GM21423 (cell line): ENCODE results near the gene HAGH.
A peak's percentile ranks its signal among the peaks of the same experiment; 100 is the strongest.

Source experiments
- ATAC-seq: cut with Tn5 transposase; IDR thresholded peaks from one replicate; pipeline ENCODE4 v1.9.1; 2021; ENCODE audit warnings: mild to moderate bottlenecking, moderate library complexity; ENCODE audit not compliant: unreplicated experiment

Gene HAGH

DNA sequence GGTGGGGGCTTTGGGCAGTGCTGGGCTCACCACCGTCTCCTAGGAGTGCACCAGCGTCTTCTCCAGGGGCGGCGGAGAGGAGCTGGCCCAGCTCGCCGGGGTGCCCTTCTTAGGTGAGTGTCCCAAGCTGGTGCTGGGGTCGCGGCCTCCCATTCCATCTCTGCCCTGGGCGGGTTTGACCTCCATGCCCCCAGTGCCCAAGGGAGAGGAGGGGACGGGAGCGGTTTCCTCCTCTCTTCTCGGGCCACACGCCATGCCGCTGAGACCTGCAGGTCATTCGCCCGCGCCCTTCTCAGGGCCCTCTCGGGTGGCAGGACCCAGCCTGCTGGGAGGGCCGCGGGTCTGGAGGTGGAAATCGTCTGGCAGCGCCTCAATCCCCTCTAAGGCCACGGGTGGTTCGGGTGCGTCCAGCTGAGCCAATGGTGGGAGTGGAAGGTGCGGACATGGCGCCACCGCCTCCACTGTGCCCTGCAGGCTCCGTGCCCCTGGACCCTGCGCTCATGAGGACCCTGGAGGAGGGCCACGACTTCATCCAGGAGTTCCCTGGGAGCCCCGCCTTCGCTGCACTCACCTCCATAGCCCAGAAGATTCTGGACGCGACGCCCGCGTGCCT is 38.4 kb downstream of the HAGH start:
- ATAC-seq: no peak

DNA sequence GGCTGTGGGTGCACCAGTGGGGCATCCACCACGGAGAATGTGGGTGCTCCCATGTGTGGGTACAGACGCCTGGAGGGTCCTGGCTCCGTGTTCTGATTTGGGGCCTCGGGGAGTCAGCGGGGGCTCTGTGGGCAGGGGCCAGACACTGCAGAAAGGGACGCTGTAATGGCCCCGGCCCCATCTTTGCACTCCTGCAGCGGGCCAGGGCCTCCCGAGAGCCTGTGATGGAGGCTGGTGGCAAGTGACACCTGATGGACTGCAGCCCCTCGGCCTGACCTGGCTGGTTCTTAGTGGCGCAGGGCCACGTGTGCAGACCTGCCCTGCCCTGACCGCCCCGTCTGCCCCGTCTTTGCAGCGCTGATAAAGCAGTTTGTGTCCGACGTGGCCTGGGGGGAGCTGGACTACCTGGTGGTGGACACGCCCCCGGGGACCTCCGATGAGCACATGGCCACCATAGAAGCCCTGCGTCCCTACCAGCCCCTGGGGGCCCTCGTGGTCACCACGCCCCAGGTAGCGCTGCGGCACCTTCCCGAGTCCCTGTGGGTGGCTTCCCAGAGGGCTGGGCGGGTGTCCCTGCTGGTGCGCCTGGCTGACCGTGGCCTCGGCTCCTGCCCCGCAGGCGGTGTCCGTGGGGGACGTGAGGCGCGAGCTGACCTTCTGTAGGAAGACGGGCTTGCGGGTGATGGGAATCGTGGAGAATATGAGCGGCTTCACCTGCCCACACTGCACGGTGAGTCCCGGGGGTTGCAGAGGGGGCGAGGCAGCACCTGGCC is 39.1 kb downstream of the HAGH start:
- no peak for ATAC-seq

DNA sequence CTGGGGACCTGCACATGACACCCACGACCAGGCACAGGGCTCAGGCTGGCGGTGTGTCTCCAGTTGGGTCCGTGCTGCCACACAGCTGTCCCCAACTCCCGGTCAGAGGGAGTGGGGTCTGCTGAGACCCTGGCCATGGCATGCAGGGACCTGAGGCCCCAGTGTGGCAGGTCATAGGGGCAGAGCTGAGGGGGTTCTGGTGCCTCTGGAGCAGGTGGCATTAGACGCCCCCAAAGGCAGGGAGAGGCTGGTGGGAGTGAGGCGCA is 39.6 kb downstream of the HAGH start:
- ATAC-seq: no peak

DNA sequence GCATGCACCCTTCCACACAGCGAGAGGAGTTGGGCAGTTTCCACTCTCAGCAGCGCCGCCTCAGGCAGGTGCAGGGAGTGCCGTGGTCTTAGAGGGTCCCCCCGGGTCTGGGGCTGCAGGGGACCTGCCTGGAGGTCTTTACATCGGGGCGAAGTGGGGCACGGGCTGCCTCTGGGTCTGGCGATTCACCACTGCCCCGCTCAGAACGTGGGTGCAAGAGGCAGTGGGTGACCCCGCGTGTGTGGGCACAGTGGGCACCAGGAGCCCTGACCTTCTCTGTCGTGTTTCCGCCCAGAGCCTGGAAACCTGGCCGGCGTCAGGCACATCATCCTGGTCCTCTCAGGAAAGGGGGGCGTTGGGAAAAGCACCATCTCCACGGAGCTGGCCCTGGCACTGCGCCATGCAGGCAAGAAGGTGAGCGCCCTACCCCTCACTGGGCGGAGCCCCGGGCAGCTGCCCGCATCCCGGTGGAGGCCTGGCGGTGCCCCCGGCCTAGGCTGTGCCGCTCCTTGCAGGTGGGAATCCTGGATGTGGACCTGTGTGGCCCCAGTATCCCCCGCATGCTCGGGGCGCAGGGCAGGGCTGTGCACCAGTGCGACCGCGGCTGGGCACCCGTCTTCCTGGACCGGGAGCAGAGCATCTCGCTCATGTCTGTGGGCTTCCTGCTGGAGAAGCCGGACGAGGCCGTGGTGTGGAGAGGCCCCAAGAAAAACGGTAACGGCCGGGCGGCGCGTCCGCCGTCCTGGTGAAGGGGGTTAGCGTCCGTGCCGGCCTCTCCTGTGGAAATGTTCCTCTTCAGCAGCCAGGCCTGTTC is 40.2 kb downstream of the HAGH start:
- no peak for ATAC-seq

DNA sequence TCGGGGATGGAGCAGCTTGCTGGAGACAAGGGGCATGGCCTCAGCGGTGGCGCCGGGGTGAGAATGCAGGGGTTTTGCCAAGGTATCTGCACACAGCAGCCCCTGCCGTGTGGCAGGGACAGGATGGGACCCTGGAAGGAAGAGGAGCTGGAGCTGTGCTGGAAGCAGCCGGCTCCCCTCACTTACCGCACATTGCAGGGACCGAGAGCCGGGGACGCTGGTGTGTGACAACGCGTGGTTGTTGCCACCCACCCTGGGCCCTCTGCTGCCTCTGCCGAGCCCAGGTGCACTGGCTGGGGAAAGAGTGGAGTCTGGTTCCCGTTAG is 40.8 kb downstream of the HAGH start:
- no peak for ATAC-seq

DNA sequence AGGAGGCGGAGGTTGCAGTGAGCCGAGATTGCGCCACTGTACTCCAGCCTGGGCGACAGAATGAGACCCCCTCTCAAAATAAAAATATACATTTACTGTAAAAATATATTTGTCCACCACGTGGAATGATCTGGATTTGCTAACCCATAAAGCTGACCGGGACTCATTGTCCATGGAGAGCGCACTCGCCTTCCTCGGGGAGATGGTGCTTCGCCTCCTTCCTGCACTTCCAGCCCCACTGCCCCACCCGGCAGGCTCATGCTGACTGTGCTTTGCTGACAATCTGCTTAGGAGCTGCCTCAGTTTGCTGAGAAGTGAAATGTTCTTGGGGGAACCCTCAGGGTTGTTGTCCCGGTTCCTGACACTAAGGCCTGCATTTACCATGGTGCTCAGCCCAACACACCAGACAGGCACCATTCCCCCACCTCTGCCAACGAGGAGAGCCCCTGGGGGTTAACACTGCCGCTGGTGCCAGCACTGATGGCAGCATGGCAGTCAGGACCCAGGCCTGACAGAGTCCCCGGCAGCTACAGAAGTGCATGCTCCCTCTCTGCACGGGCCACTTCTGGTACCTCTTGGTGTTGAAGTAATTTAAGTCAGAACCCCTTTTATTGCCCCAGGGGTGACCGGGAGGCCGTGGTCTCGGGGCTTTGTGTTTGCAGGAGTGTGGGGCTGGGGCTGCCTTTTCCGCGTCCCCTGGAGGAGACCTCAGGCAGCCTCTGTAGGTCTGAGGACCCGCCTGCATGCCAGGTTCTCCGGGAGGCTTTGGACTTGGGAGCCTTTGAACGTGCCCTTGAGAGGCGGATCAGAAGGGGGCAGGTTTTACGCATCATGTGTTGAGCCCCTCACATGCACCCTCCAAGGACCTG is 41.4 kb downstream of the HAGH start:
- no peak for ATAC-seq

DNA sequence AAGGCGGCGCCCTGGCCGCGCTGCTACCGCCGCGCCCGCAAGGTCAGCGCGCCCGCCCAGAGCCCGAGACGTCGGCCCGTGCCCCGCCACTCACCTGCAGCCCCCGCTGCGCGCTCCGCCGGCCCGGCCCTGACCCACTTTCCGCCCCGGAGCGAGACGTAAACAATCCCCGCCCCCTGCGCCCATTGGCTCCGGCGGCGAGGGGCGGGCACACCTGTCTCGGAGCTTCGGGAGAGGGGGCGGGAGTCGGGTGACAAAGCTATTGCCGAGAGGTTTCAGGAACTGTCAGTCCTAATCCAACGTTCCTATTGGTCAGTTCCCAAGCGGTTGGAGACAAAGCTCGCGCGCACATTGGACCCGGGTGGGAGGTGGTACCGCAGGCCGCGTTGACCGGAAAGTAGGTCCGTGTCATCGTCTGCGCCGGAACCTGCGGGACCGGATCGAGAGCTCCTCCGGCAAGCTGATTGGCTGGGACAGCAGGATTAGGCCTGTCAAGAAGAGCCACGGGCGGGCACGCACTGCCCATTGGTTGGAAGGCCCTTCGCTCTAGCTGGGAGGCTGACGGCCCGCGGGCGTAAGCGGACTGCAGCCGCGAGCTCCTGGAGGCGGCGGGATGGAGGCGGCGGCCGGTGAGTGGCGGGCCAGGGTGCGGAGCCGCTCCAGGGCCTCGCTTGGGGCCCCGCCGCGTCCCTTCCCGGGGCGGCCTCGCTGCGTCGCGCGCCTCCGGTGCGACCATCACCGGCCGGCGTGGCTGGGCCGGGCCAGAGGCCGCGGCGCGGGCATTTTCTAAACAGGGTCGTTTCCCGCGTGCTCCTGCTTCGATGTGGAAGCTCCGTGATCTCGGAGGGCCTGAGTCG is 44.0 kb downstream of the HAGH start, which contains the start of the genes NUBP2 and SPSB3:
NUBP2 (plus strand) TSS at position 553 of the 857 bp plus-strand sequence; CDS start at position 614, 61 bp downstream.
SPSB3 (minus strand) TSS at position 164 of the 857 bp plus-strand sequence. CDS start 1,088 bp downstream, outside the sequence.
- ATAC-seq: peak; percentile 80

DNA sequence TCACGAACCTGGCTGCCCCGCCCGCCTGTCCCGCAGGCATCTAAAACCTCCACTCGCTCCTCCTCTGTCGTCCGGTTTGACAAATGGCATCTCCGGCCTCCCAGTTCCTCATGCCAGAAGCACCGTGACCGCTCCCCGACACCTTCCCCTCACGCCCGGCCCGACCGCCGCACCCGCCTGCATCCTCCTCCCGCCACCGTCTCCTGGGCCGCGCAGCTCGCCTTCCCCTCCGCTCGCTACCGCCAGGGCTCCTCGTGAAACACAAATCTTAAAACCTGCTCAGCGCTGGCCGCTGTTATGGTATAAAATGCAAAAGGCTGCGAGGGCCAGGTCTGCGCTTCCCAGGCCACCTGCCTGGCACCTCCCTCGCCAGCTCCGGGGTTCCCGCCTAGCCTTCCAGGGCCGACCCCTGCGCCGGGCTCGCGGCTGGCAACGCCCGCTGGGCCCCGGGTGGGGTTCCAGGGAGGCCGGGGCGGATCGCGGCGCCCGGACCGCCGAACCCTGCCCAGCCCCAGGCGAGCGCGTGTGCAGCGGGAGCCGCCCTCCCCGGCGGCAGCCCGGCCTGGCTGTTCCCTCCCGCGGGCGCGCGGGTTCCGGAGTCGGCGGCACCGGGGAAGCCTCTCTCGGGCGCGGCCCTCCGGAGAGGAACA is 44.7 kb downstream of the HAGH start:
- peak; percentile 2 for ATAC-seq

DNA sequence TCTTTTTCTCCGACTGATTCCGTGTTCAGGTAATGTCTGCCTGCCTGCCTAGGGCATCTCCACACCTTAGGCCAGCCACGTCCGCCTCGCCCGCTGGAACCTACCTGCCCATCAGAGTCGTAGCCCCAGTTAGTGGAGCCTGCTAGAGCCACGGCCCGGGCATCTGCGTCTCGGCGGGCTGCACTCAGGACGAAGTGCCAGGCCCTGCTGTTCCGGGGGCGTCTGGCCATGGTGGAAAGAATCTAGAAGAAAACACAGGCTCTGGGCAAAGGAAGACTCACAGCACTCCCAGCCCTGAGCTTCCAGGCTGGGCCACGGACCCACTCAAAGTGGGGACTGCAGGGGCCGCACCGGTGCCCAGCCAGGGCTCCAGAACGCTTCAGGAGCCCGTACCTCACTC is 45.4 kb downstream of the HAGH start:
- no peak for ATAC-seq

DNA sequence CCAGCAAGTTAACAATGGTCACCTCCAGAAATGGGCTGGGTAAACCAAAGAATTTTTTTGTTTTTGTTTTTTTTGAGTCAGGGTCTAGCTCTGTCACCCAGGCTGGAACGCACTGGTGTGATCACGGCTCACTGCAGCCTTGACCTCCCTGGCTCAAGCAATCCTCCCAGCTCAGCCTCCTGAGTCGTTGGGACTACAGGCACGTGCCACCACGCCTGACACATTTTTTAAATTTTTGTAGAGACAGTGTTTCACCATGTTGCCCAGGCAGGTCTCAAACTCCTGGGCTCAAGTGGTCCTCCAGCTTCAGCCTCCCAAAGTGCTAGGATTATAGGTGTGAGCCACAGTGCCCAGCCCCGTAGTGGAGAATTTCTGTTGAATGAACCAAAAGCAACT is 46.0 kb downstream of the HAGH start:
- ATAC-seq: no peak

DNA sequence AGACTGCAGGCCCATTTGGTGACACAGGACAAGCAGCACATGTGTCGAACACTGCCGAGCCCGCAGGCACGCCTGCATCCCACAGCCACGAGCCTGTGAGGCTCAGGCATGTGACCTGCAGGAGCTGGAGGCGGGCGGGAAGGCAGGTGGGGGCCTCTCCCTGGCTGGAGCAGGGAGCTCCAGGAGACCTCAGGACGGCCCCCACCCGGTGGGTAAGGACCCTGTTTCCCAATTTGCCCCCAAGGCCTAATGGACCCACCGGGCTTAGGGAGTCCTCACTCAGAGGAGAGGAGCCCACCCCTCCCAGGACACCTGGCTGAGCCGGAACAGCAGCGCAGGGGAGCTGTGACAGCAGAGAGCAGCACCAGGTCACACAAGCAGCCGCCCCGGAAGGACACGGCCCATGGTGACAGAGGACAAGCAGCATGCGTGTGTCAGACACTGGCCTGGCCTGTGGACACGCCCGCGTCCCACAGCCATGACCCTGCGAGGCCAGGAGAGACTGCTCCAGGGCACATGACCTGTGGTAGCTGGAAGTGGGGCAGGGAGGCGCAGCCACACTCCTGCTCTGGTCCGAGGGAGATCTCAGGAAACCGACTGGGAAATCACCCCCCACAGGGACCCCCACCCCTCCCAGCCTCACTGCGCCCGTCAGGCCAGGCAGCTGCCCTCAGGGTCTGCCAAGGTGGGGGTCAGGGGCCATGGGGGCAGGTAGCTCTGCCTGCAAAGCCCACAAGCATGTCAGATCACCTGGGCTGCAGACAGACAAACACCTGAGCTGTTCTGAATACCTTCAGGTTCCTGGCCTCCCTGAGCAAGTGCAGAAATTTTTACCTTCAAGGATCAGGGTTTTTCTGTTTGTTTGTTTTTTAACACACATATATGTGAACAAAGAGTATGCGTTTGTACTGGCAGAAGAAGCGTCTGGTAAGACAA is 46.6 kb downstream of the HAGH start:
- no peak for ATAC-seq

DNA sequence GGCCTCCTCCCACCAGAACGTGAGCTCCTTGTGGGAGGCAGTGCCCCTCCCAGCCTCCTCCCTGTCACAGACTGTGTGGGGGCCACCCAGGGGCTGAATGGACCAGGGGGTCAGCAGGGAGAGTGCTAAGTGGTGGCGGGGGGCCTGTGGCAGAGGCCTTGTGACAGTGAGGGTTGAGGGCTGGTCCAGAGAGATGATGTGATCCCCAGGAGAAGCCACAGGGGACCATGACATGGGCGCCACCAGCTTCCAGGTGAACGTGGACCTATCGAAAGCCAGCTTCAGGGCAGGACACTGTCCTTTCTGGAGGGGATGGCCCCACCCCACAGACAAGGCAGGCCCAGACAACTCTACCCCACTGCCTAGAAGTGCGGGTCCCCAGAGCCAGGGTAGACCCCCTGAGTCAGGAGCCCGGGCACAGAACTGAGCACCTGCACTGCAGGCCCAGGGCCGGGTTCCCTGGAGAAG is 47.4 kb downstream of the HAGH start:
- ATAC-seq: no peak

DNA sequence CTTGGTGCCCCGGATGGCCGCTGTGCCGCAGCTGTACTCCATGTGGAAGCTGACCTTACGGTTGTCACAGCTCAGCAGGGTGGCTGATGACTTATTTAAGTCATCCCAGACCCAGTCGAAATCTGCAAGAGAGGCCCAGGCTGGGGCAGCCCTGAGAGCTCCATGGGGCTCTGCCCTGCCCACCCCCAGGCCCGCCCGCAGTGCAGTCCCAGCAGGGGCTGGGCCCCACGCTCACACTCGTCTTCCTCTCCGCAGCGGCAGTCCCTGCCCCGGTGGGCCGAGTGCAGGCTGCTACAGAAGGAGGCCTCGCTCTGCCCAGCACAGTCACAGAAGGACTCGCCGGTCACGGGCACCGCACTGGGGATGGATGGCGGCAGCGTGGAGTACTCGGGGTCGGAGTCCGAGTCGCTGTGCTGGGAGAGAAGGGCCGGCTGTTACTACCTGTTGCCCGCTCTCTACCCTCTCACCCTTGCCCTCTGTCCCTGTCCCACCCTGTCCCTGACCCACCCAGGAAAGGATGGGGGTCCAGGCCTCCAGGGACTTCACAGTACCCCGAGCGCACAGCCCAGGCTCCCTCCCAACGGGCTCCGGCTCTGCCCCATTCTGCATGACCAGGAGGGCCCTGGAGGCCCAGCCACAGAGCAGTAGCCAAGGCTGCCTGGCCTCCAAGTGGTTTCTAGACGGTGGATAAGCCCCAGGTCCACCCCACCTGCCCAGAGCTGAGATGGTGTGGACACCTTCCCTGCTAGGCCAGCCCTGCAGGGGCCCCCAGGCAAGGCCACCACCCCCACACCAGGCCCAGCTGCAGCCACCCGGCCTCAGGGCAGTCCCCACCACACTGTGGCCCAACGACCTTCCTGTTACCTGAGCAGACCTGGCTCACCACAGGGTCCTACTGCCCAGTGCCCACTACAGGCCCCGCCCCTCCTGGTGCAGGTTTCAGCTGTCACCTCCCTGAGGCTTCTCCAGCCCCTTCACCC is 48.1 kb downstream of the HAGH start:
- ATAC-seq: no peak

DNA sequence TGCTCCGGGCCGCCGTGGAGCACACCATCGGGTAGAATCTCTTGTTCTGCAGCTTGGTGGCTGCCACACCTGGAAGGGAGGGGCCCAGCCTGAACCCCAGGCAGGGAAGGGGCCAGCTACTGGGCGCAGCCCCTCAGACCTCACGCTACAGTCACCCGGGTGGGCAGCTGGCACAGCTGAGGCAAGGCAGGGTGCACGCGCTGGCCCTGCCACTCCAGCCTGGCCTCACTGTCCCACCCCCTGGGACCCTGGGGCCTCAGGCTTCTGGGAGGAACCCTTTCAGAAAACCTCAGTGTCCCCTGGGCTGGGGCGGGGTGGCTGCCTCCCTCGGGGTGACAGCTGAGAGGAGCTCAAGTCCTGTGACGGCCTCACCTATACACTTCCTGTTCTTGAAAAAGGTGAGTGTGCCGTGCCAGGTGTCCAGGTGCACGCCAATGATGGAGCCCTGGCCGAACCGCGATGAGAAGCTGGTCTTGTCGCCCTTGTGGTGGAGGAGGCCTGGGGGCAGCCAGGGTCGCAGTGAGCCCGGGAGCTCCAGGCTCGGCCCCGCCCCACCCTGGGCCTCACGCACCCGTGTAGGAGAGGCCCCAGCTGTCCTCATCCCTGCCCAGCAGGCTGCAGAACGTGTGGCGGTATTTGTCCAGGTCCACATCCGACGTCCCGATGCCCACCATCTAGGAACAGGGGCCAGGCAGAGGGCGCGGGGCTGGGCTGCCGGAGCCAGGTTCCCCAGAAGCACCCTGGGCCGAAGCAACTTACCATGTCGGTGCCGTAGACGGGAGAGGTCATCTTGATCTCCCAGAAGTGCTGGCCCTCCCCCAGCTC is 49.0 kb downstream of the HAGH start:
- ATAC-seq: no peak

DNA sequence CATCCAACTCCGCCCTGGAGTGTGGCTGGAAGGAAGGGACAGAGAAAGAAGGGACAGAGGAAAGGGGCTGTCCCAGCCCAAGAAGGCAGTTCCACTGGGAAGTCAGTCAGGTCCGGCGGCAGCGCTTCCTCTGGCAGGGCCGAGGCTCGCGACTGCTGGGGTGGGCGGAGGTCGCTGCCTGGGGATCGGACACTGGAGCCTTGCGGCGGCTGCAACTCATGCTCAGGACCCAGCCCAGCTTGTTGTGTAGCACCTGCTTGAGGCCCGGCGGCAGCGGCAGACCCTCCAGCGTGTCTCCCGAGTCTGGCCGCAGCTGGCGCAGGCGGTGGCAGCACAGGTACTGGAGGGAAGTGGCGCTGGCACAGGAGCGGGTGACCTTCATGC is 49.6 kb downstream of the HAGH start:
- ATAC-seq: no peak

DNA sequence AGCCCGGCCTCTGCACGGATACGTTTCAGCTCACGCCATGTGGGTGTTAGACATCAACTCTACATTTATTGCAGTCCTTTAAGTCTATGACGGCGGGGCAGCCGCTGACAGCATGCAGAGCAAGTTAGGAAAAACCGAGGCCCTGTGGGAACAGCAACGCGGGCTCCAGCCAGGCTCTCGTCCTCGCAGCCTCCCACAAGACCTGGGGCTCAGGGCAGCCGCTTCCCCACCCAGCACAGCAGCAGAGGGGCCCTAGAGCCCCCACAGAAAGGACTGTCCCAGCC is 50.0 kb downstream of the HAGH start:
- no peak for ATAC-seq
